Measurements from ENCODE around the gene TCF12. TPM values are rescaled to one million over a fixed set of nuclear protein-coding genes. Genes with fewer than 3 reads are reported as not detected.

TCF12 gene
- total and polyA plus RNA-seq, 2 donors (not counting 3 experiments of a cell fraction or from before 2014, with no cell fraction given) = 72.1 to 133 TPM

DNA sequence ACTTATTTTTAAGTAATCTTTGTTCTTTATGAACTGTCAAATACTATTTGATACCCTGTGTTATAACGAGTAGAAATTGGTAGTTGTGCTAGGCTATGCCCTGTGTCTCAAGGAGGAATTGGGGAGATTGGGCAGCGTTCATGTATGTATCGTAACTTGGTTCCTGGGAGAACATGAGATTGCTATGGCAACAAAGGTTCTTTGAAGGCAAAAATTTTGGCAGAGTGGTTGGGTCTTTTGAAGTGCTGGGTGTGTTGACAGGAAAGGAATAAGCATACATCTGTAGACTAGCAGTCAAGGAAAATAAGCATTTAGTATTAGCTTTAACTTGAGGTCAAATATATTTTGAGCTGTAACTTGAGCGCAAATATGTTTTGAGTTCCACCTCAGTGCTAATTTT is 45.3 kb downstream of the TCF12 start:
- no peak for DNase-seq (ENCODE audit: low read depth, low spot score)
- H3K79me2 ChIP-seq (ENCODE audit: control insufficient read depth, insufficient read depth, low read length) = peaks cover 91% of the 10 kb centered on the region
- no peak overlapping the region for H2AFZ ChIP-seq (ENCODE audit: low read depth, low read length)
- no peaks in the 10 kb centered on the region for H3K9me1 ChIP-seq (replicated peaks; ENCODE audit: control insufficient read depth, extremely low read depth, insufficient read depth, low read length)
- TF ChIP-seq MYC (IDR thresholded peaks at IDR 0.05; ENCODE audit: low read depth, low read length) (no peak), POLR2AphosphoS5 (IDR thresholded peaks at IDR 0.05; ENCODE audit: insufficient read depth, low read depth, low read length) (no peak), POLR2A (IDR thresholded peaks at IDR 0.05; ENCODE audit: low read depth, low read length) (no peak), JUN (IDR thresholded peaks at IDR 0.05; ENCODE audit: borderline replicate concordance, insufficient read depth, insufficient read length, low read depth) (no peak), MAX (IDR thresholded peaks at IDR 0.05; ENCODE audit: insufficient read depth, insufficient read length) (no peak), GATA2 (IDR thresholded peaks at IDR 0.05; ENCODE audit: insufficient read depth, insufficient read length, low read depth, low read length) (no peak), FOS (IDR thresholded peaks at IDR 0.05; ENCODE audit: borderline replicate concordance, insufficient read depth, low read length) (no peak), EZH2 (IDR thresholded peaks at IDR 0.05; ENCODE audit: borderline replicate concordance, low read depth, low read length, severe bottlenecking) (no peak)
- TF ChIP-seq, protein P1, sequence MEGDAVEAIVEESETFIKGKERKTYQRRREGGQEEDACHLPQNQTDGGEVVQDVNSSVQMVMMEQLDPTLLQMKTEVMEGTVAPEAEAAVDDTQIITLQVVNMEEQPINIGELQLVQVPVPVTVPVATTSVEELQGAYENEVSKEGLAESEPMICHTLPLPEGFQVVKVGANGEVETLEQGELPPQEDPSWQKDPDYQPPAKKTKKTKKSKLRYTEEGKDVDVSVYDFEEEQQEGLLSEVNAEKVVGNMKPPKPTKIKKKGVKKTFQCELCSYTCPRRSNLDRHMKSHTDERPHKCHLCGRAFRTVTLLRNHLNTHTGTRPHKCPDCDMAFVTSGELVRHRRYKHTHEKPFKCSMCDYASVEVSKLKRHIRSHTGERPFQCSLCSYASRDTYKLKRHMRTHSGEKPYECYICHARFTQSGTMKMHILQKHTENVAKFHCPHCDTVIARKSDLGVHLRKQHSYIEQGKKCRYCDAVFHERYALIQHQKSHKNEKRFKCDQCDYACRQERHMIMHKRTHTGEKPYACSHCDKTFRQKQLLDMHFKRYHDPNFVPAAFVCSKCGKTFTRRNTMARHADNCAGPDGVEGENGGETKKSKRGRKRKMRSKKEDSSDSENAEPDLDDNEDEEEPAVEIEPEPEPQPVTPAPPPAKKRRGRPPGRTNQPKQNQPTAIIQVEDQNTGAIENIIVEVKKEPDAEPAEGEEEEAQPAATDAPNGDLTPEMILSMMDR (IDR thresholded peaks at IDR 0.05; ENCODE audit: extremely low read depth in 1 of 2, insufficient read depth in 1 of 2, low read depth in 1 of 2, low read length in 2 of 2) = no peak
- H3K4me2 ChIP-seq (ENCODE audit: insufficient read depth, low read length) = no peak overlapping the region
- H3K9ac ChIP-seq (replicated peaks; ENCODE audit: extremely low read depth, insufficient read depth, low read length) = no peak overlapping the region
- H4K20me1 ChIP-seq (replicated peaks; ENCODE audit: control insufficient read depth, extremely low read depth, insufficient read depth, low read length) = peaks cover 38% of the 10 kb centered on the region
- dilution Hi-C loops (cut with MboI; ENCODE audit: extremely low pct_ligation_motif_present, low sequenced_read_pairs) = no loop called here
- CTCF ChIA-PET = interaction anchor here (0.9 to 1.9 kb wide), 4 partner anchors 14 to 471 kb away, joined by 3 to 5 read pairs (median 4); no protein-coding TSS in a partner anchor
- H3K9me3 ChIP-seq (replicated peaks; ENCODE audit: control insufficient read depth, insufficient read depth, low read length) = no peaks in the 10 kb centered on the region
- POLR2A ChIA-PET = no interaction called here
- no peaks in the 10 kb centered on the region for H3K27me3 ChIP-seq (ENCODE audit: control insufficient read depth in 2 of 2, insufficient read depth in 2 of 2, low read length in 2 of 2)
- intact Hi-C loops (cut with micrococcal nuclease) = no loop called here
- H3K36me3 ChIP-seq (ENCODE audit: control insufficient read depth in 2 of 2, extremely low read depth in 1 of 2, insufficient read depth in 2 of 2, low read length in 2 of 2) = no peaks in the 10 kb centered on the region
- H3K27ac ChIP-seq (ENCODE audit: insufficient read depth, low read depth, low read length) = no peak overlapping the region
- no TSS peak for BruUV-seq (replicated peaks)
- no peaks in the 10 kb centered on the region for H3K4me1 ChIP-seq (ENCODE audit: control insufficient read depth, extremely low read depth, insufficient read depth, low read length)
- FAIRE-seq = no peak
- H3K4me3 ChIP-seq (replicated peaks in 1 of 3; ENCODE audit: insufficient read depth in 1 of 3, low read depth in 1 of 3, low read length in 3 of 3) = no peak overlapping the region
